GM21825 (cell line): Measurements from ENCODE around the gene PLEKHG2.
"Not testable (repeated sequence)": the region's sequence is repeated elsewhere in the genome, so short reads cannot be mapped to it uniquely, and the experiment has no call there.

Source experiments
- ATAC-seq: cut with Tn5 transposase; IDR thresholded peaks from one replicate; pipeline ENCODE4 v1.9.1; 2021; ENCODE audit warnings: mild to moderate bottlenecking, moderate library complexity; ENCODE audit not compliant: unreplicated experiment

The PLEKHG2 gene

DNA sequence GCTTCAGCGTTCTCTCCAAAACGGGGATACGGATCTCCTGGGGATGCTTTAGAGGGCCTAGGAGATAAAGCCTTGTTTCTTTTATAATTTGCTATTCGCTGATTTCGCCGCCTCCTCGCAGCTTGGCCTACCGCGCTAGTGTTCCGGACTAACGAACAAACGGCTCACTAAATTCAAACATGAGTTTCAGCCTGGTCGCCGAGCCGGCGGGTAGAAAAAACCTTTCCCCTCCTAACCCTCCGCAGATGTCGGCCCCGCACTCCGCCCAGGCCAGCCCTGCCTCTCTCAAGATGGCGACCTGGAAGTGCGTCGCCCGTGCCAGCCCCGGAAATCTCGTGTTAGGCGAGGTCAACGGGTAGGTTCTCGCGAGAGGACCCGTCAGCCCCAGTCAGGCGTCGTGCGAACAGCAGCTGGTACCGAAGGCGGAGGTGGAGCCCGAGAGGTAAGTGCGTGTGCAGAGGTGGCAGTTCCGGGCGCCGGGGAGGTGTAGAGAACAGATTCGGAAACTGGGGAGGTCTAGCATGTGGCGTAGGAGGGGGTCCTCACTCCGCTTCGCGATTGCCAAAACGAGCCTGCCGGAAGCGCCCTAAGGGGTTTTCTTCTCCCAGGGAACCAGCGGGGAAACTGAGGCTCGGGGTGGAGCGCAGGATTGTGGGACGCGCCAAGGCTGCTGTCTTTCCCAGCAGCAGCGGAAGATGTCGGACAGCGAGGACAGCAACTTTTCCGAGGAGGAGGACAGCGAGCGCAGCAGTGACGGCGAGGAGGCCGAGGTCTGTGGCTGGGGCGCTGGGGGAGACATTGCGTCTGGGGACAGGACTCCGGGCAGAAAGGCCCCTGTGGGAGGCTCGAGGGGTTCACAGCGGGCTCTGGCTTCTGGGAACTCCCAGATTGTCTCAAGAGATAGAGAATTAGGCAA is 33.0 kb downstream of the PLEKHG2 start, which contains the start of gene SUPT5H:
SUPT5H (plus strand) TSS at position 387 of the 916 bp plus-strand sequence; CDS start at position 696, 309 bp downstream.
- peak; percentile 81 for ATAC-seq

DNA sequence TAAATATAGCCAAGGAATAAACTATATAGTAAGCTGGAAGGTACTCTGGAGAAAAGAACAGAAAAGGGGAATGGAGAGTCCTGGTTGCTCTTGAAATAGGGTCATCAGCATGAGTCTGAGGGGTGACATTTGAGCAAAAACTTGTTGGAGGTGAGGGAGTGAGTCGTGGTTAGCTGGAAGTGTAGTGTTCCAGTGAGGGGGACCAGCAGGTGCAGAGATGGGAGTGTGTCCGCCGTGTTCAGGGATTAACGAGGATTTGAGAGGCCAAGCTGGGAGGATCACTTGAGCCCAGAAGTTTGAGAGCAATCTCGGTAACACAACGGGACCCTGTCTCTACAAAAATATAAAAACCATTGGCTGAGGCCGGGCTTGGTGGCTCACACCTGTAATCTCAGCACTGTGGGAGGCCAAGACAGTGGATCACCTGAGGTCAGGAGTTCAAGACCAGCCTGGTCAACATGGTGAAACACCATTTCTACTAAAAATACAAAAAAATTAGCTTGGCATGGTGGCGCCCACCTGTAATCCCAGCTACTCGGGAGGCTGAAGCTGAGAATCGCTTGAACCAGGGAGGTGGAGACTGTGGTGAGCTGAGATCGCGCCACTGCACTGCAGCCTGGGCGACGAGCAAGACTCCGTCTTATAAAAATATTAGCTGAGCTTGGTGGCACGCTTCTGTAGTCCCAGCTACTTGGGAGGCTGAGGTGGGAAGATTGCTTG is 34.1 kb downstream of the PLEKHG2 start:
- ATAC-seq, result no peak

DNA sequence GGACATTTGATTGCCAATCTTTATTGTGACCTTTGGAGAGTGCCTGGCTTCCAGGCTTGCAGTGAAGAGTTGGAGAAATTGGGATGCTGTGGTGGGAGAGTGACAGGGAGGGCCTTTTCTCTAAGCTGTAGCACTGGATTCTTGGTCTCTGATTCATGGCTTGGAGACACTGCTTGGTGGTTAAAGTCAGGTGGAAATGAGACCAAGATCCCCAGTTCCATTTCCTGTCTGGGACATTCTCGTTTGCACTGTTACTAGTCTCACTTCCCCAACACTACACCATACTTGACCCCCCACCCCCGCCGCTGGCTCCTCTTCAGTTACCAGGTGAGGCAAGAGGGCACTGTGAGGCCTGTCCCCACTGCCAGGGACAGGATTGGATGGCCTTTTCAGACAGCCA is 35.8 kb downstream of the PLEKHG2 start:
- ATAC-seq, result no peak

DNA sequence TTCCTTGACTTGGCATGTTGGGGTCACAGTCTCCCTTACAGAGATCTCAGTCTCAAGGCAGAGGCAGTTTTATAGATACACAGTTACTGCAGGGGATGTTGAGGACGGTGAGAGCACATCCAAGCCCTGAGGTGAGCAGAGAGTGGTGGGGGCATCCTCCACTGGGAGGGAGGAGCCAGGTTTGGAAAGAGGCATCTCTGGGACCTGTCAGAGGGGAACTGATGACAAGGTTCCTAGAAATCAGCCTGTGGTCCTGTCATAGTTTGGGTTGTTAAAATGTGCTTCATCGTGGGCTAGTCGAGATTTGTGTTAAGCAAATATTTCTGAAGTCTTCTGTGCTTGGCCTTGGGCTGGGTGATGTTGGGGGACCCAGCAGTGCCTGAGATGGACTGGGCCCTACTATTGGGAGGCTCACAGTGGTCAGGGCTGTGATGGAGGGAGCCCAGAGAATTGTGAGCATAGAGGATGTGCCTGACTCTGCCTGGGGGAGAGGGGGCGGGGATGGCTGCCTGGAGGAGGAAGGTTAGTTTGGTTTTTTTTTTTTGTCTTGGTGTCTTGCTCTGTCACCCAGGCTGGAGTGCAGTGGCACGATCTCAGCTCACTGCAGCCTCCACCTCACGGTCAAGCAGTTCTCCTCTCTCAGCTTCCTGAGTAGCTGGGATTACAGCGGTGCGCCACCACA is 36.8 kb downstream of the PLEKHG2 start:
- no peak for ATAC-seq

DNA sequence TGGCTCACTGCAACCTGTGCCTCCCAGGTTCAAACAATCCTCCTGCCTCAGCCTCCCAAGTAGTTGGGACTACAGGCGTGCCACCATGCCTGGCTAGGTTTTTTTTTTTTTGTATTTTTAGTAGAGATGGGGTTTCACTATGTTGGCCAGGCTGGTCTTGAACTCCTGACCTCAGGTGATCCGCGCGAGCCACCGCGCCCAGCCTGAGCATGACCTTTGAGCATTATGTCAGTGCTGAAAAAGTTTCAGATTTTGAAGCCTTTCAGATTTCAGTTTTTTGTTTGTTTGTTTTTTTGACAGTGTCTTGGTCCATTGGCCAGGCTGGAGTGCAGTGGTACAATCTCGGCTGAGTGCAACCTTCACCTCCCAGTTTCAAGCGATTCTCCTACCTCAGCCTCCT is 38.8 kb downstream of the PLEKHG2 start:
- ATAC-seq, result not testable (repeated sequence)

DNA sequence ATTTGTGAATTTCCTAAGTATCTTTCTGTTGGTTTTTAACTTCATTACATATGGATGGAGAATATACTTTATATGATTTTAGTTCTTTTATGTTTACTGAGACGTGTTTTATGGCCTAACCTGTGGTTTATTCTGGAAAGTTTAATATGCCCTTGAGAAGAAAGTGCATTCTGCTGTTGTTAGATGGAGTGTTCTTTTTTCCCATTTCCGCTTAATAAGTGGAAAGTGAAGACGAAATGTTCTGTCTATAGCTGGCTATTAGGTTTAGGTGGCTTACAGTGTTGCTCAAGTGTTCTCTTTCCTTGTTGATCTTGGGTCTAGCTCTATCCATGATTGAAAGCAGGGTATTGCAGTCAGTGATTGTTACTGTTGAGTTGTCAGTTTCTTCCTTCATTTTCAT is 50.9 kb downstream of the PLEKHG2 start:
- no peak for ATAC-seq

DNA sequence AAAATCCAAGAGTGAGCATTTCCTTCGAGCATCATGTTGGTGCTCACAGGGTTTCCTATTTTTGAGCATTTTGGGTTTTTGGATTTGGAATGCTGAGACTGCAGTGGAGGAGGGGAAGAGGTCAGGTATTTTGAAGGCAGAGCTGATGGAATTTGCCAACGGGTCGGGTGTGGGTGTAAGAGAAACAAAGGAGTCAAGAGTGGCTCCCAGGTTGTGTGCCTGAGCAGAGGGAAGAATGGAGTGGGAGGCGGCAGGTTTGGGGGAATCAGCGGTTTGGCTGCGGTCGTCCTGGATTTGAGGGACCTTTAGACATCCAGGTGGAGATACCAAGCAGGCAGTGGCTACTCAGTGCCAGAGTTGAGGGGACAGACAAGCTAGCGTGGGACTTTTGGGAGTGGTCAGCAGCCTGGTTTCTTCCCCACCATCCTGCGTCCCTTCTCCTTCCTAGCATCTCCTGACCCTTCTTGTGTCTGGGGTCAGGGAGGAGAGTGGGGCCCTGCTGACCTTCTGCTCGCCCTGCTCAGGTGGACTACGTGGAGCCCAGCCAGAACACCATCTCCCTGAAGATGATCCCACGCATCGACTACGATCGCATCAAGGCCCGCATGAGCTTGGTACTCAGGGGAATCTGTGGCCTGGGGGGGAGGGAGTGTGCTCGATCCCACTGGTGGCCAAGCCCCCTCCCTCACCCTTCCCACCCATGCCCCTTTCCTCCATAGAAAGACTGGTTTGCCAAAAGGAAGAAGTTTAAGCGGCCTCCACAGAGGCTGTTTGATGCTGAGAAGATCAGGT is 53.7 kb downstream of the PLEKHG2 start:
- ATAC-seq, result no peak

DNA sequence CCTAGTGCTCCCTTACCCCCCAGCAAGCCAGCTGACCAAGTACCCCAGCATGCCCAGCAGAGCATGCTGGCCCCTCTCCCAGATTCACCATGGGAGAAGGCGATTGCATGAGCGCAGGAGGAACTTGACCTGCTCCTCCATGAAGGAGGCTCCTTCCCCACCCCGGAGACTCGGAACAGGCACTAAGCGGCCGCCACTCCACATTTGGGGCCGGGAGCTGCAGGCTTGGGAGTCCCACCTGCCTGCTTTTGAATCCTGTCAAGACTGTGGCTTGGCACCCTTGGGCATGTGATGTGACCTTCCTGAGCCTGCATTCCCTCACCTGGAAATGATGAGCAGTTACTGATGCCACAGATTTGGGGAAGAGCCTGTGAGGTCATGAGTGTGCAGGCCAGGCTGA is 55.5 kb downstream of the PLEKHG2 start:
- no peak for ATAC-seq

DNA sequence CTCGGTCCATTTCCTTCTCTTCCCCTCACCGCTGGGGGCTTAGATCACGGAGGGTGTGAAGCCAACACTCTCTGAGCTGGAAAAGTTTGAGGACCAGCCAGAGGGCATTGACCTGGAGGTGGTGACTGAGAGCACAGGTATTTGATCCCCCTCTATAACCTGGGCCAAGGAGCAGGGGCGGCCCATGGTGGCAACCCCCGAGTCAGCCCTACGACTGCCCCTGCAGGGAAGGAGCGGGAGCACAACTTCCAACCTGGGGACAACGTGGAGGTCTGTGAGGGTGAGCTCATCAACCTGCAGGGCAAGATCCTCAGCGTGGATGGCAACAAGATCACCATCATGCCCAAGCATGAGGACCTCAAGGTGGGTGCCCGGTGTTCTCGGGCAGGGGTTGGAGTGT is 56.6 kb downstream of the PLEKHG2 start:
- ATAC-seq, result no peak

DNA sequence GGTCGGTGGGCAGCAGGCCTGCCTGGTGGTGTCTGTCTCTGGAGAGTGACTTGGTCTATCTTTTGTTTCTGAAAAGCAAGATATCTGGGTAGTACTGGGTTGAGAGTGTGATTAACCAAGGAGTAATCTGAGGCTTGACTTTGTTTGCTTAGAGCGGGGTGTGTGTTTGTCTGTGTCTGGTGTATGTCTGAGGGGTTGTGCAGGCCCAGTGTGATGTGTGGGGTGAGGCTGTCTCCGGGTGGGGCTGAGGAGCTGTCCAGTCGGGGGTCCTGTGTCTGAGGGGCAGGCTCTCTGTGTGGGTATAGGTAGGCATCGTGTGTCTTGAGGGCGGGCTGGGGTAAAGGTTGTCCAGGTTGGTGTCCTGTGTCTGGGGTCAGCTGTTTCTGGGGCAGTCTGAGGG is 57.1 kb downstream of the PLEKHG2 start:
- ATAC-seq, result no peak

DNA sequence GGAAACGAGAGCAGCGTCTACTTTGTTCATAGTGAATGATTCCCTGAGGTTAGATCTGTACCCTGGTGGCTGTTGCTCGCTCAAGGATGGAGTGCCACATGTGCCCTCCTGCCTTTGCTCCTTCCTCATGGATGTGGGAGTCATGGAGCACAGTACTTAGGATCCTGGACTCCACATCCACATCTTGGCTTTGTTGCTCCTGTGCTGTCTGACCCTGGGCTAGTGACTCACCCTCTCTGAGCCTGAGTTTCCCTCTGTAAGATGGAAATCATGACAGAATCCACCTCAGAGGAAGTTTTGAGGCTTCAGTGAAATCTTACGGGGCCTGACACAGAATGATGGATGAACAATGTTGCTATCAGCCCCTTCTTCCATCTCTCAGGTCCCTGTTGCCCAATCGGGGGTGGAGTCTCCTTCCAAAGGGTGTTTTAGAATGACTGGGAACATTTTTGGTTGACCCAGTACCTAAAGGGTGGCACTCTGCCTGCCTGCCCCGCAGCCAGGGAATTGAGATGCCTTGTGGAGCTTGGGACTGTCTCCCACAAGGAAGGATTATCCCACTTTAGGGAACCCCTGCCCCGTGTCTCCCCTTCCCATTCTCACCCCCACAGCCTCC is 58.4 kb downstream of the PLEKHG2 start:
- no peak for ATAC-seq

DNA sequence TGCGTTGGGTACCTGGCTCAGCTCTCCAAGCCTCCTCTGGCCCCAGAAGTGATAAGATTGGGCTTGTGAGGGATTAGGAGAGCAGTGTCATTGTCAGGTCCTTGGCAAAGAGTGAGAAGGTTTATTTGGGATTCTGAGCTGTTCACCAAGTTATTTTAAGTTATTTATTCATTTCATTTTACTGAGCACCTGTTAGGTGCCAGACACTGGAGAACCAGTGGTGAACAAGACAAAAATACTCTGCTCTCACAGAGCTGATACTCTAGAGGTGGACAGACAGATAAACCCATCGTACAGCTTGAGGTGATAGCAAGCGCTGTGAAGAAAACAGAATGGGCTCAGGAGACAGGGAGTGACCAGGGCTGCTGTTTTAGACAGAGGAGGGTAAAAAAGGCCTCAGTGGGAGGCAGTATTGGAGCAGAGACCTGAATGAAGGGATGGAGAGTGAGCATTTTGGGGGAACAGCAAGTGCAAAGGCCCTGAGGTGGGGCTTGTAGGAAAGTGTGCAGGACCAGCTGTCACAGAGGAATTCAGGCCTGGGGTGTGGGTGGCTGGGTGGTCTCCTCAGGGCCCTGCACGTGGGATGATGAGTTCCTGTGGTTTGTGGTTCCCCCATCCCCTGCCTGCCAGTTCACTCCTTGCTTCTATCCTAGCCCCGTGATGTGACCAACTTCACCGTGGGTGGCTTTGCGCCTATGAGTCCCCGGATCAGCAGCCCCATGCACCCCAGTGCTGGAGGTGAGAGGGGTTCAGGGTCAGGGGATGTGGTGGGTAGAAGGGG is 59.5 kb downstream of the PLEKHG2 start:
- ATAC-seq, result no peak

DNA sequence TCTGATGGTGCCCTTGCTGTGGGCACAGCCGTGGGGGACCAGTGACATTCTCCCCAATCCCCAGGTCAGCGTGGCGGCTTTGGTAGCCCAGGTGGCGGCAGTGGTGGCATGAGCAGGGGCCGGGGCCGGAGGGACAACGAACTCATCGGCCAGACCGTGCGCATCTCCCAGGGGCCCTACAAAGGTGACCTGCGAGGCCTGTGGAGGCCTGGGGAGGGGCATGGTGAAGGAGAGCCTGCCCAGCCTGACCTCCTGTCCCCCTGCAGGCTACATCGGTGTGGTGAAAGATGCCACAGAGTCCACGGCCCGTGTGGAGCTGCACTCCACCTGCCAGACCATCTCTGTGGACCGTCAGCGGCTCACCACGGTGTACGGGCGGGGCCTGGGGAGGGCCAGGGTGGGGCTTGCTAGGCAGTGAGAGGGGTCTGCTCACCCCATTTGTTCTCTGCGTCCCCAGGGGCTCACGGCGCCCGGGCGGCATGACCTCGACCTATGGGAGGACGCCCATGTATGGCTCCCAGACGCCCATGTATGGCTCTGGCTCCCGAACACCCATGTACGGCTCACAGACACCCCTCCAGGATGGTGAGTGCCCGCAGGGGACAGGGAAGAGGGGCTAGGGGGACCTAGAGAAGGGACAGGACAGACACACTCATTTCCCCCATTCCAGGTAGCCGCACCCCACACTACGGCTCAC is 60.4 kb downstream of the PLEKHG2 start:
- no peak for ATAC-seq

DNA sequence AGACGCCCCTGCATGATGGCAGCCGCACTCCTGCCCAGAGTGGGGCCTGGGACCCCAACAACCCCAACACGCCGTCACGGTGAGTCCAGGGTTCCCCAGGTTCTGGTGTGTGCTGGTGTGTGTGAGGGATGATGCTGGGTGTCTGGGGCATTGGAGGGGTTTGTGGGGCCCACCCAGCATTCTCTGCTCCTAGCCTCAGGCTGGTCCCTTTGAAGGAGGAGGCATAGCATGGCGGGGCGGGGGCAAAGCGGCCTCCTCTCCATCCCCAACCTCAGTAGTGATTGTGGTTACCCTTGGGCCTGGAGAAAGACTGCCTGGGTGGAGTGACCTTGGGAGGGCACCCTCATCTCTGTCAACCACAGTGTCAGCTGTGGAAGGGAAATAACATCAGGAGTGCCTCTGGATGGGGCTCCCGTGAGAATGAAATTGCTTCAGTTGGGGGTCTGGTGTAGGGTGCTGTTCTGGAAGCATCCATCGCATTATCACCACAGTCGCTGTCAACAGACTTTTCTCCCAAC is 61.0 kb downstream of the PLEKHG2 start:
- no peak for ATAC-seq

DNA sequence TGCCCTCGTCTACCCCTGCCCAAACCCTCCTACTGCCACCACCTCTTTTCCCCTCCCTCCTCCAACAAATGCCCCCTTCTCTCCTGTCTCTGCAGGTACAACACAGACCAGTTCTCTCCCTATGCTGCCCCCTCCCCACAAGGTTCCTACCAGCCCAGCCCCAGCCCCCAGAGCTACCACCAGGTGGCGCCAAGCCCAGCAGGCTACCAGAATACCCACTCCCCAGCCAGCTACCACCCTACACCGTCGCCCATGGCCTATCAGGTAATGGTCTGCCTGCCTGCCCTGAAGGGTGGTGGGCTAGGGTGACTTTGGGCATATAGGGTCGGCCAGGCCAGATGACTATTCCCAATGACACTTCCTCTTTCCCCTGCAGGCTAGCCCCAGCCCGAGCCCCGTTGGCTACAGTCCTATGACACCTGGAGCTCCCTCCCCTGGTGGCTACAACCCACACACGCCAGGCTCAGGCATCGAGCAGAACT is 61.7 kb downstream of the PLEKHG2 start:
- ATAC-seq, result no peak

DNA sequence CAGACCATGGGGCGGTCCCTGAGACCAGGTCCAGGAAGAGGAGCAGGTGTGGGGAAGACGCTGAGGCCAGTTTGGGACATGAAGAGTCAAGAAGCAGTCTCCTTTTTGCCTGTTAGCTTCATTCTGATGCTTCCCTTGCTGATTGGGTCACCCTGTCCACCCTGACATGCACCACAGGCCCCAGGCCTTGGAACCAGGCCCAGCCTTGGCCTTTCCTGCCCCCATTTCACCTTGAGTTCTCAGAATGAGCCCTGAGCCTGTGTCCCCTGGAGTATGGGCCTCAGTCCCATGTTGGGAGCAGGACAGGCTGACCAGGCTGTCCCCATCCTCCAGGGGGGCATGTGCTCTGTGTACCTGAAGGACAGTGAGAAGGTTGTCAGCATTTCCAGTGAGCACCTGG is 63.3 kb downstream of the PLEKHG2 start:
- ATAC-seq, result no peak
